Measurements from ENCODE around the gene MBP. TPM values are rescaled to one million over a fixed set of nuclear protein-coding genes. Genes with fewer than 3 reads are reported as not detected.

The MBP gene
- total RNA-seq, 1 experiment from 2014 or later: 31.6 TPM

DNA sequence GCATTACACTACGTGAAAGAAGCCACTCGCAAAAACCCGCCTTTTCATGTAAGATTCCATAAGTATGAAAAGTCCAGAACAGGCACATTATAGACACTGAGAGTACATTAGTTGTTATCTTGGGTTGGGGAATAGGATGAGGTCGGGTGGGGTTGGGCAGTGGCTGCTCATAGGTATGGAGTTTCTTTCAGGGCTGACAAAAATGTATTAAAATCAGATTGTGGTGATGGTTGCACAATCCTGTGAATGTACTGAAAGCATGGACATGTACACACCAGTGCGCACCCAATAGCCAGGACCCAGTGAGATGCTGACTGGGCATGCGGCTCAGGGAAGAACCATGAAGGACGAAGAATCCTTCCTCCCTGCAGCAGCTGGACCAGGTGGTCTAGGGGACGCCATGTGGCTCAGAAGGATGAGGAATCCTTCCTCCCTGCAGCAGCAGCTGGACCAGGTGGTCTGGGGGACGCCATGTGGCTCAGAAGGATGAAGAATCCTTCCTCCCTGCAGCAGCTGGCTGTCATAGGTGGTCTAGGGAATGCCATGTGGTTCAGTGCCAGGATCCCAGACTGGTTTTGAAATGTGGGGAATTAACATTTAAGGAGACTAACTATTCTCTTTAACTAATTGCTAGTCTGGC is 50.1 kb downstream of the MBP start:
- CTCF ChIA-PET: interaction anchor here (0.5 to 1.0 kb wide), 4 partner anchors 11 to 129 kb away, joined by 3 to 7 read pairs (median 3); no protein-coding TSS in a partner anchor
- TF ChIP-seq, protein P1, sequence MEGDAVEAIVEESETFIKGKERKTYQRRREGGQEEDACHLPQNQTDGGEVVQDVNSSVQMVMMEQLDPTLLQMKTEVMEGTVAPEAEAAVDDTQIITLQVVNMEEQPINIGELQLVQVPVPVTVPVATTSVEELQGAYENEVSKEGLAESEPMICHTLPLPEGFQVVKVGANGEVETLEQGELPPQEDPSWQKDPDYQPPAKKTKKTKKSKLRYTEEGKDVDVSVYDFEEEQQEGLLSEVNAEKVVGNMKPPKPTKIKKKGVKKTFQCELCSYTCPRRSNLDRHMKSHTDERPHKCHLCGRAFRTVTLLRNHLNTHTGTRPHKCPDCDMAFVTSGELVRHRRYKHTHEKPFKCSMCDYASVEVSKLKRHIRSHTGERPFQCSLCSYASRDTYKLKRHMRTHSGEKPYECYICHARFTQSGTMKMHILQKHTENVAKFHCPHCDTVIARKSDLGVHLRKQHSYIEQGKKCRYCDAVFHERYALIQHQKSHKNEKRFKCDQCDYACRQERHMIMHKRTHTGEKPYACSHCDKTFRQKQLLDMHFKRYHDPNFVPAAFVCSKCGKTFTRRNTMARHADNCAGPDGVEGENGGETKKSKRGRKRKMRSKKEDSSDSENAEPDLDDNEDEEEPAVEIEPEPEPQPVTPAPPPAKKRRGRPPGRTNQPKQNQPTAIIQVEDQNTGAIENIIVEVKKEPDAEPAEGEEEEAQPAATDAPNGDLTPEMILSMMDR (IDR thresholded peaks at IDR 0.05; ENCODE audit: unreplicated experiment): no peak
- Mint-ChIP-seq H3K4me1 (ENCODE audit: insufficient read depth, unreplicated experiment) (peaks cover 39% of the 10 kb centered on the region), H3K4me3 (ENCODE audit: unreplicated experiment) (no peak overlapping the region), H3K27ac (ENCODE audit: low read depth, unreplicated experiment) (no peak overlapping the region), H3K36me3 (ENCODE audit: insufficient read depth, unreplicated experiment) (no peaks in the 10 kb centered on the region), H3K27me3 (ENCODE audit: insufficient read depth, unreplicated experiment) (no peaks in the 10 kb centered on the region), H3K9me3 (ENCODE audit: unreplicated experiment) (no peaks in the 10 kb centered on the region)
- DNase-seq (ENCODE audit: unreplicated experiment): no peak
- POLR2A ChIA-PET: interaction anchor here (1.1 kb wide), 1 partner anchor 45 kb away, joined by 3 read pairs; no protein-coding TSS in a partner anchor
- intact Hi-C loops (cut with micrococcal nuclease): no loop called here
- BruUV-seq (replicated peaks): no TSS peak

DNA sequence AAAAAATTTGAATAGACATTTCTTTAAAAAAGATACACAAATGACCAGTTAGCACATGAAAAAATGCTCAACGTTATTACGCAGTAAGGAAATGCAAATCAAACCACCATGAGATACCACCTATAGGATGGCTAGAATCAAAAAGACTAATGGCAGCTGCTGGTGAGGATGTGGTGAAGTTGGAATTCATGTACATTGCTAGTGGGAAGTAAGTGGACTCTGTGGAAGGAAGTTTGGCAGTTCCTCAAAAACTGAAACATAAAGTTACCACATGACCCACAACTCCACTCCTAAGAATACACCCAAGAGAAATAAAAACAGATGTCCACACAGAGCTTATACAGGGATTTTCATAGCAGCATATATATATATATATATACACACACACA is 51.2 kb downstream of the MBP start:
- Mint-ChIP-seq H3K27ac (ENCODE audit: low read depth, unreplicated experiment) (no peak overlapping the region), H3K9me3 (ENCODE audit: unreplicated experiment) (no peaks in the 10 kb centered on the region), H3K36me3 (ENCODE audit: insufficient read depth, unreplicated experiment) (no peaks in the 10 kb centered on the region), H3K27me3 (ENCODE audit: insufficient read depth, unreplicated experiment) (no peaks in the 10 kb centered on the region), H3K4me1 (ENCODE audit: insufficient read depth, unreplicated experiment) (peaks cover 36% of the 10 kb centered on the region), H3K4me3 (ENCODE audit: unreplicated experiment) (no peak overlapping the region)
- no peak for DNase-seq (ENCODE audit: unreplicated experiment)
- ChIA-PET POLR2A (interaction anchor here (0.8 kb wide), 1 partner anchor 16 kb away, joined by 3 read pairs; no protein-coding TSS in a partner anchor), CTCF (no interaction called here)
- TF ChIP-seq, protein P1 (IDR thresholded peaks at IDR 0.05; ENCODE audit: unreplicated experiment): no peak
- no TSS peak for BruUV-seq (replicated peaks)
- intact Hi-C loops (cut with micrococcal nuclease): no loop called here

DNA sequence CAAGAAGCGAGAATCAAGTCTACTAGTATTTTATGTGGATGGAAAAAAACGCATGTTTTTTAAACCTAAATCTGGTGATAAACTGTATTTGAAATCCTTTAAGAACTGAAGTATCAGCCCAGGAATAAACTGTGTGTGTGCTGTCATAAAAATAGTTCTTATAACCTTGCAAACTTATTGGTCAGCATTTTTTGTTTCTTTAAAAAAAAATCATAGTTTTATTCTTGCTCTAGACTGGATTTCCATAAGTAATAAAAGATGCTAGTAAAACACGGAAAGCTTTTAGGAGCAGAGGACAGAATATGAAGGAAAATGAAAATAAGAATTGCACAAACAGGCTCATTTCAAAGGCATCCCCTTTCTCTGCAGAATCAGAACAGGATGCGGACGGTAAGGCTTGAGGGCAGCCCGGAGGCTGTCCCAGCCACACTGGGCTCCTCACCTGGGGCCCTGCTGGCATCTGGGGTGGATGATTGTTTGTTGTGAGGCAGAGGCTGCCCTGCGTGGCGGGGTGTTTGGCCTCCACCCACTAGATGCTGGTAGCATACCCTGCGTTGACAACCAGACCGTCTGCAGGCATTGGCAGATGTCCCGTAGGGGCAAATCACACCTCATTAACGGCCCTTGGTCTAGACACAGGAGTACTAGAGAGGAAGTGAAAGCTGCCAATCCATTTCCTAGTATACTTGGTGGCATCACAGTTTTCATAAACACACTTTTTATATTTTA is 52.5 kb downstream of the MBP start:
- Mint-ChIP-seq H3K4me3 (ENCODE audit: unreplicated experiment) (no peak overlapping the region), H3K4me1 (ENCODE audit: insufficient read depth, unreplicated experiment) (peaks cover 26% of the 10 kb centered on the region), H3K36me3 (ENCODE audit: insufficient read depth, unreplicated experiment) (no peaks in the 10 kb centered on the region), H3K27me3 (ENCODE audit: insufficient read depth, unreplicated experiment) (no peaks in the 10 kb centered on the region), H3K27ac (ENCODE audit: low read depth, unreplicated experiment) (no peak overlapping the region), H3K9me3 (ENCODE audit: unreplicated experiment) (no peaks in the 10 kb centered on the region)
- BruUV-seq (replicated peaks): no TSS peak
- ChIA-PET POLR2A (interaction anchor here (0.6 kb wide), 1 partner anchor 53 kb away, joined by 3 read pairs; the partner anchor contains the start of gene MBP), CTCF (no interaction called here)
- TF ChIP-seq, protein P1 (IDR thresholded peaks at IDR 0.05; ENCODE audit: unreplicated experiment): no peak
- intact Hi-C loops (cut with micrococcal nuclease): no loop called here
- no peak for DNase-seq (ENCODE audit: unreplicated experiment)

DNA sequence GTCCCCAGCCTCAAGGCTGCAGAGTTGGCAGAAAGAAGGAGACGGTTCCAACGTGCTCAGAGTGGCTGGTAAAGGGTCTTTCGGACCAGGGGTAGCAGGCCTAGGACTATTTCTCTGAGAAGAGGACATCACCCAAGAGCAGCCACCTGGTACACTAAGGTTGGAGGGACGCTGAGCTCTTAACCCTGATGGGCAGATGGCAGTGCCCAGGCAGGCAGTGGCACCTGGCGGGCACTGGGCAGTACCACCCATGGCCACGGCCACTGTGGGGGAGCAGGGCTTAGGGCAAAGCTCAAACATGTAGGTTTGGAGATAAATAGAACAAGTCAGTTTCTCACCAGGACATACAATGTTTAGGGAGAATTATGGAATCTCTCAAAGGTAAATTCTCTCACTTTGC is 53.5 kb downstream of the MBP start:
- H3K27me3 Mint-ChIP-seq (ENCODE audit: insufficient read depth, unreplicated experiment): no peaks in the 10 kb centered on the region
- H3K9me3 Mint-ChIP-seq (ENCODE audit: unreplicated experiment): no peaks in the 10 kb centered on the region
- ChIA-PET POLR2A (no interaction called here), CTCF (interaction anchor here (0.6 to 0.7 kb wide), 2 partner anchors 62 to 151 kb away, joined by 3 read pairs; no protein-coding TSS in a partner anchor)
- H3K4me3 Mint-ChIP-seq (ENCODE audit: unreplicated experiment): no peak overlapping the region
- DNase-seq (ENCODE audit: unreplicated experiment): no peak
- H3K27ac Mint-ChIP-seq (ENCODE audit: low read depth, unreplicated experiment): no peak overlapping the region
- H3K36me3 Mint-ChIP-seq (ENCODE audit: insufficient read depth, unreplicated experiment): no peaks in the 10 kb centered on the region
- no TSS peak for BruUV-seq (replicated peaks)
- TF ChIP-seq, protein P1 (IDR thresholded peaks at IDR 0.05; ENCODE audit: unreplicated experiment): no peak
- H3K4me1 Mint-ChIP-seq (ENCODE audit: insufficient read depth, unreplicated experiment): peaks cover 16% of the 10 kb centered on the region
- intact Hi-C loops (cut with micrococcal nuclease): no loop called here
